Panc1 (cell line): ENCODE measurements around the gene ATG10. TPM values are rescaled to one million over a fixed set of nuclear protein-coding genes. Genes with fewer than 3 reads are reported as not detected.

ENCODE experiments used
- ATAC-seq: fragments of 200-7000 bp; cut with Tn5 transposase; 2 replicates; pipeline ENCODE4 v1.9.1; 2020; ENCODE audit warnings: mild to moderate bottlenecking, moderate library complexity
- BruUV-seq: library from RNA; stranded (reverse); fragments of 400-500 nt; replicated peaks from 2 replicates; lab custom pipeline; 2021; lab: Mats Ljungman, UMichigan
- CTCF ChIA-PET: fragments of 300-600 bp; sonication (Branson Sonifier 250); formaldehyde crosslinking; loops from one replicate; lab custom pipeline; 2022; ENCODE audit warnings: antibody characterized with exemption; lab: Charles Lee
- POLR2A ChIA-PET: fragments of 300-600 bp; sonication (Branson Sonifier 250); formaldehyde crosslinking; loops from one replicate; lab custom pipeline; 2022; ENCODE audit warnings: antibody characterized with exemption; lab: Charles Lee
- DNase-seq: peaks from one replicate; pipeline ENCODE4 v3.0.0-alpha.2; 2010; ENCODE audit warnings: low read depth, low spot score
- H3K27ac ChIP-seq: 2 replicates; pipeline ENCODE4 v1.5.1; 2011; ENCODE audit warnings: mild to moderate bottlenecking, low read length, inconsistent platforms
- H3K27me3 ChIP-seq: fragments of 200-500 bp; sonication (Bioruptor generic); 2 replicates; pipeline ENCODE4 v1.6.0; 2014; ENCODE audit warnings: low read length, inconsistent platforms; ENCODE audit not compliant: control insufficient read depth, insufficient read depth
- H3K36me3 ChIP-seq: fragments of 200-500 bp; sonication (Bioruptor generic); 2 replicates; pipeline ENCODE4 v1.5.1; 2014; ENCODE audit warnings: inconsistent platforms, mild to moderate bottlenecking, low read length, moderate library complexity; ENCODE audit not compliant: control insufficient read depth, insufficient read depth
- H3K4me1 ChIP-seq: 2 replicates; pipeline ENCODE4 v1.5.1; 2011; ENCODE audit warnings: inconsistent platforms, mild to moderate bottlenecking, low read length, moderate library complexity; ENCODE audit not compliant: control insufficient read depth, insufficient read depth
- H3K4me3 ChIP-seq, 2 experiments: 2 replicates each; pipeline ENCODE4 v1.5.1; 2011 to 2012; ENCODE audit warnings: low read depth in 2 of 2, low read length in 2 of 2, mild to moderate bottlenecking in 2 of 2, inconsistent platforms in 1 of 2, moderate library complexity in 1 of 2
- H3K9me3 ChIP-seq: fragments of 200-500 bp; sonication (Bioruptor generic); 2 replicates; pipeline ENCODE4 v1.5.1; 2014; ENCODE audit warnings: low read depth, mild to moderate bottlenecking, inconsistent platforms, low read length, moderate library complexity; ENCODE audit not compliant: control insufficient read depth, insufficient read depth
- CTCF ChIP-seq: fragments of 450-650 bp; IDR thresholded peaks from 2 replicates; pipeline ENCODE4 v1.5.1; 2017; ENCODE audit warnings: mild to moderate bottlenecking
- POLR2AphosphoS5 ChIP-seq: IDR thresholded peaks from 2 replicates; pipeline ENCODE4 v1.6.1; 2012; ENCODE audit warnings: mild to moderate bottlenecking, low read depth, low read length, moderate library complexity
- SIN3A ChIP-seq: IDR thresholded peaks from 2 replicates; pipeline ENCODE4 v1.6.1; 2012; ENCODE audit warnings: low read depth, mild to moderate bottlenecking, low read length, moderate library complexity, borderline replicate concordance; ENCODE audit not compliant: insufficient read depth
- TCF7L2 ChIP-seq: IDR thresholded peaks from 2 replicates; pipeline ENCODE4 v1.6.1; 2011; ENCODE audit warnings: mild to moderate bottlenecking, low read depth, low read length, inconsistent platforms
- in situ Hi-C: cut with HindIII; loops from 2 replicates; pipeline ENCODE4 v1.10.0; 2016; ENCODE audit warnings: low sequenced_read_pairs, low pct_unique_long_range_greater_than_20kb
- intact Hi-C: fragments of 100-400 bp; cut with micrococcal nuclease; formaldehyde crosslinking; loops from one replicate; pipeline ENCODE4 v1.10.0; 2022; ENCODE audit not compliant: unreplicated experiment
- total RNA-seq: library from RNA; stranded (reverse); gene quantifications from one replicate; pipeline ENCODE4 v1.2.1, GENCODE V29; 2021; ENCODE audit not compliant: unreplicated experiment
- TF ChIP-seq, protein P1 (sequence below), 2 experiments: IDR thresholded peaks; 2 replicates each; pipeline ENCODE4 v1.6.1; 2011 to 2012; ENCODE audit warnings: low read depth in 2 of 2, control low read depth in 1 of 2, low read length in 1 of 2, mild to moderate bottlenecking in 1 of 2, moderate library complexity in 1 of 2; ENCODE audit not compliant: insufficient read depth in 1 of 2

The ATG10 gene
- total RNA-seq, 1 experiment from 2014 or later = 14.0 TPM

DNA sequence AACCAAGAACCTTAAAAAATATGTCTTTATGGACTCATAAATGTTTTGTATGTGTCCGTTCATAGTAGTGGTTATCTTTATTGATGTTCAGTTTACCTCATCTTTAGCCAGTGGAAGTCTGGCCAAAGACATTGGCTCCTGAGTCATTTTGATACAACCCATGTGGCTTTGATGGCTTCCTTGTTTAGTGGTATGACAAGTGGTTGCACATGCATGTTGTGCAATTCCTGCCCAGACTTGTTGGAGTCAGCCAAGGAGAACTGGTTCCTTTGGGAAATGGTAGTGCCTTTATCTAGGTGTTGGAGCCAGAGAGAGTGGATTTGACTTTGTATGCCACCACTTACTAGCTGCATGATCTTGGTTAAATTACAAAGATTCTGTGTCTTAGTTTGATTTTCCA is 212.0 kb downstream of the ATG10 start:
- in situ Hi-C loops (no loop called here), intact Hi-C loops (no loop called here)
- no peak for TF ChIP-seq POLR2AphosphoS5
- TF ChIP-seq, protein P1, sequence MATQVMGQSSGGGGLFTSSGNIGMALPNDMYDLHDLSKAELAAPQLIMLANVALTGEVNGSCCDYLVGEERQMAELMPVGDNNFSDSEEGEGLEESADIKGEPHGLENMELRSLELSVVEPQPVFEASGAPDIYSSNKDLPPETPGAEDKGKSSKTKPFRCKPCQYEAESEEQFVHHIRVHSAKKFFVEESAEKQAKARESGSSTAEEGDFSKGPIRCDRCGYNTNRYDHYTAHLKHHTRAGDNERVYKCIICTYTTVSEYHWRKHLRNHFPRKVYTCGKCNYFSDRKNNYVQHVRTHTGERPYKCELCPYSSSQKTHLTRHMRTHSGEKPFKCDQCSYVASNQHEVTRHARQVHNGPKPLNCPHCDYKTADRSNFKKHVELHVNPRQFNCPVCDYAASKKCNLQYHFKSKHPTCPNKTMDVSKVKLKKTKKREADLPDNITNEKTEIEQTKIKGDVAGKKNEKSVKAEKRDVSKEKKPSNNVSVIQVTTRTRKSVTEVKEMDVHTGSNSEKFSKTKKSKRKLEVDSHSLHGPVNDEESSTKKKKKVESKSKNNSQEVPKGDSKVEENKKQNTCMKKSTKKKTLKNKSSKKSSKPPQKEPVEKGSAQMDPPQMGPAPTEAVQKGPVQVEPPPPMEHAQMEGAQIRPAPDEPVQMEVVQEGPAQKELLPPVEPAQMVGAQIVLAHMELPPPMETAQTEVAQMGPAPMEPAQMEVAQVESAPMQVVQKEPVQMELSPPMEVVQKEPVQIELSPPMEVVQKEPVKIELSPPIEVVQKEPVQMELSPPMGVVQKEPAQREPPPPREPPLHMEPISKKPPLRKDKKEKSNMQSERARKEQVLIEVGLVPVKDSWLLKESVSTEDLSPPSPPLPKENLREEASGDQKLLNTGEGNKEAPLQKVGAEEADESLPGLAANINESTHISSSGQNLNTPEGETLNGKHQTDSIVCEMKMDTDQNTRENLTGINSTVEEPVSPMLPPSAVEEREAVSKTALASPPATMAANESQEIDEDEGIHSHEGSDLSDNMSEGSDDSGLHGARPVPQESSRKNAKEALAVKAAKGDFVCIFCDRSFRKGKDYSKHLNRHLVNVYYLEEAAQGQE (IDR thresholded peaks at IDR 0.05; ENCODE audit: insufficient read depth in 1 of 2, low read depth in 2 of 2, low read length in 1 of 2) = no peak
- no peak for TF ChIP-seq SIN3A
- TF ChIP-seq TCF7L2 = no peak
- no peak for TF ChIP-seq CTCF
- Histone ChIP-seq H3K27me3 (no peaks in the 10 kb centered on the region), H3K4me1 (no peaks in the 10 kb centered on the region), H3K4me3 (no peak overlapping the region), H3K36me3 (no peaks in the 10 kb centered on the region), H3K9me3 (no peaks in the 10 kb centered on the region), H3K27ac (no peak overlapping the region)
- ChIA-PET POLR2A (no interaction called here), CTCF (no interaction called here)
- no TSS peak for BruUV-seq
- ATAC-seq = no peak
- DNase-seq = no peak

GRCh38 chr5:82185851-82186250 is 214.0 kb downstream of the ATG10 start:
- Histone ChIP-seq H3K27ac (no peak overlapping the region), H3K4me3 (no peak overlapping the region), H3K36me3 (no peaks in the 10 kb centered on the region), H3K4me1 (no peaks in the 10 kb centered on the region), H3K27me3 (no peaks in the 10 kb centered on the region), H3K9me3 (no peaks in the 10 kb centered on the region)
- BruUV-seq = TSS peak; percentile 35
- intact Hi-C loops = no loop called here
- in situ Hi-C loops = no loop called here
- TF ChIP-seq TCF7L2 = no peak
- no peak for TF ChIP-seq CTCF
- TF ChIP-seq, protein P1 (IDR thresholded peaks at IDR 0.05; ENCODE audit: insufficient read depth in 1 of 2, low read depth in 2 of 2, low read length in 1 of 2) = no peak
- TF ChIP-seq POLR2AphosphoS5 = no peak
- no peak for TF ChIP-seq SIN3A
- DNase-seq (no peak), ATAC-seq (no peak)
- POLR2A ChIA-PET = no interaction called here
- CTCF ChIA-PET = no interaction called here
